ENCODE results near the gene UBA3.

GRCh38 chr3:69096299-69096698 lies 16.1 kb upstream of the UBA3 start:
- TF ChIP-seq EP300 (IDR thresholded peaks at IDR 0.05), result no peak
- TF ChIP-seq POLR2A (IDR thresholded peaks at IDR 0.05), result no peak
- TF ChIP-seq CTCF (IDR thresholded peaks at IDR 0.05), result no peak

Measured in stomach (tissue), 4 donors.